Measurements from ENCODE around the gene DNAL4.

DNAL4 gene

GRCh38 chr22:38738475-38739070 lies 55.4 kb downstream of the DNAL4 start:
- no peak for DNase-seq

- DNase-seq = no peak
Measured at GRCh38 chr22:38737302-38738060, 56.5 kb downstream of the DNAL4 start.

- no peak for DNase-seq
Measured at GRCh38 chr22:38736257-38736570, 57.7 kb downstream of the DNAL4 start.

- no peak for DNase-seq
Measured at GRCh38 chr22:38735465-38736256, 58.3 kb downstream of the DNAL4 start.

GRCh38 chr22:38735126-38735464 lies 58.8 kb downstream of the DNAL4 start:
- DNase-seq = no peak

GRCh38 chr22:38734421-38735100 lies 59.4 kb downstream of the DNAL4 start:
- DNase-seq = no peak

- DNase-seq = no peak
Measured at GRCh38 chr22:38733724-38734381, 60.1 kb downstream of the DNAL4 start.

- no peak for DNase-seq
Measured at GRCh38 chr22:38733329-38733723, 60.6 kb downstream of the DNAL4 start.

- no peak for DNase-seq
Measured at GRCh38 chr22:38732251-38732815, 61.6 kb downstream of the DNAL4 start.

- no peak for DNase-seq
Measured at GRCh38 chr22:38731703-38732161, 62.2 kb downstream of the DNAL4 start.

- no peak for DNase-seq
Measured at GRCh38 chr22:38730411-38730871, 63.5 kb downstream of the DNAL4 start.

- no peak for DNase-seq
Measured at GRCh38 chr22:38729946-38730345, 64.0 kb downstream of the DNAL4 start.

- no peak for DNase-seq
Measured at GRCh38 chr22:38728871-38729796, 64.8 kb downstream of the DNAL4 start.
